ENCODE measurements around the gene HNRNPC.

DNA sequence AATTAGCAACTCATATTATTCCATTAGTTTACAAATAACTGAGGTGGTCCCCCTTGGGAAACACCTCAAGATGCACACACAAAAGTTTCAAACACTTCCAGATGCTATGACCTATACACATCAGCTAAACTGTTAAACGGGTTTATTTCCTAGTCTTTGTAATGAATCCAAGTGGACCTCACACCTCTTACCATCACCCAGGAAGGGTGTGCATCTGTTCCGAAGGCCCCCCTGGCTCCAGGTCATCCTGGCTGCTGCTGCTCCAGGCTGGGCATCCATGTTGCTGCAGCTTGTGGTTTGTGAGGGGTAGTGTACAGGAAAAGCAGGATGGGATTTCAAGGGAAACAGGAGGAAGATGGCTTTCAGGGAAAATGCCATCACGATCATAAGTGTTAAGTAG is 6.8 kb downstream of the HNRNPC start:
- TF ChIP-seq, protein P1, sequence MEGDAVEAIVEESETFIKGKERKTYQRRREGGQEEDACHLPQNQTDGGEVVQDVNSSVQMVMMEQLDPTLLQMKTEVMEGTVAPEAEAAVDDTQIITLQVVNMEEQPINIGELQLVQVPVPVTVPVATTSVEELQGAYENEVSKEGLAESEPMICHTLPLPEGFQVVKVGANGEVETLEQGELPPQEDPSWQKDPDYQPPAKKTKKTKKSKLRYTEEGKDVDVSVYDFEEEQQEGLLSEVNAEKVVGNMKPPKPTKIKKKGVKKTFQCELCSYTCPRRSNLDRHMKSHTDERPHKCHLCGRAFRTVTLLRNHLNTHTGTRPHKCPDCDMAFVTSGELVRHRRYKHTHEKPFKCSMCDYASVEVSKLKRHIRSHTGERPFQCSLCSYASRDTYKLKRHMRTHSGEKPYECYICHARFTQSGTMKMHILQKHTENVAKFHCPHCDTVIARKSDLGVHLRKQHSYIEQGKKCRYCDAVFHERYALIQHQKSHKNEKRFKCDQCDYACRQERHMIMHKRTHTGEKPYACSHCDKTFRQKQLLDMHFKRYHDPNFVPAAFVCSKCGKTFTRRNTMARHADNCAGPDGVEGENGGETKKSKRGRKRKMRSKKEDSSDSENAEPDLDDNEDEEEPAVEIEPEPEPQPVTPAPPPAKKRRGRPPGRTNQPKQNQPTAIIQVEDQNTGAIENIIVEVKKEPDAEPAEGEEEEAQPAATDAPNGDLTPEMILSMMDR (conservative IDR thresholded peaks at IDR 0.05; ENCODE audit: low read length): no peak
- TF ChIP-seq EZH2phosphoT487 (IDR thresholded peaks at IDR 0.05; ENCODE audit: borderline replicate concordance, low read depth, low read length): no peak

Data from OCI-LY7 (cell line).